Urinary bladder (tissue), 4 donors: Measurements from ENCODE around the gene GET3. TPM values are rescaled to one million over a fixed set of nuclear protein-coding genes. Genes with fewer than 3 reads are reported as not detected.
"Not testable (repeated sequence)": the region's sequence is repeated elsewhere in the genome, so short reads cannot be mapped to it uniquely, and the experiment has no call there.

Experiments used
- DNase-seq: peaks from one replicate; pipeline ENCODE4 v3.0.0-alpha.2; 2015; ENCODE audit errors: extremely low spot score
- H3K27ac ChIP-seq: one replicate; pipeline ENCODE4 v1.5.1; 2013; ENCODE audit warnings: low read depth, mild to moderate bottlenecking, moderate library complexity
- H3K36me3 ChIP-seq: one replicate; pipeline ENCODE4 v1.6.1; 2013; ENCODE audit warnings: mild to moderate bottlenecking, moderate library complexity; ENCODE audit not compliant: insufficient read depth
- H3K4me1 ChIP-seq: one replicate; pipeline ENCODE4 v1.6.1; 2013; ENCODE audit warnings: mild to moderate bottlenecking, moderate library complexity; ENCODE audit not compliant: insufficient read depth
- H3K4me3 ChIP-seq: one replicate; pipeline ENCODE4 v1.5.1; 2013; ENCODE audit warnings: low read depth, low read length
- WGBS: extraction: QIAGEN DNeasy Blood & Tissue Kit; methylation state at CpG from one replicate; pipeline ENCODE4 v1.1.7; 2013; 5-methylcytosine and 5-hydroxymethylcytosine counted together
- polyA plus RNA-seq: library from polyadenylated mRNA; stranded (reverse); fragments of 200-250 nt; gene quantifications from one replicate; pipeline ENCODE4 v1.2.3, GENCODE V29; 2013
- total RNA-seq: library from RNA; depleted of rRNA; stranded (reverse); fragments of >200 nt; gene quantifications from one replicate; pipeline ENCODE4 v1.2.3, GENCODE V29; 2014
- donor health status: healthy with polysubstance abuse.
- donor health status: healthy.

GET3 gene
- total and polyA plus RNA-seq, 2 donors: 22.7 to 84.4 TPM

DNA sequence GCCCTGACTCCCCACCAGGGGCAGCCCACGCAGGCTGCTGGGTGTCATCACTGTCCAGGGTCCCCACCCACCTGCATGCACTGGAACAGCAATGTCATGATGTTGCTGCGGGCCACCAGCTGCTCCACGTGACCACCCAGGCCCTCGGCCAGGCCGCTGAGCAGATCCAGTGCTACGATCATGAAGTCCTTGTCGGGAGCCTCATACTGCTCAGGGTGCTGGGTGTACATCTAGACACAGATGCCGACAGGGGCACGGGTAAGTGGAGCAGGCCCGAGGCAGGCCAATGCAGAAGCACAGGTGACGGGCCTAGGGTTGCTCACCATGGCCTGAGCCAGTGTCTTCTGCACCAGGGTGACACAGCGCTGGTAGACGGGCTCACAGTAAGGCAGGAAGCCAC is 32.1 kb upstream of the GET3 start:
- Histone ChIP-seq H3K4me3 (no peak overlapping the region), H3K27ac (no peak overlapping the region), H3K36me3 (peaks cover 14% of the 10 kb centered on the region), H3K4me1 (no peaks in the 10 kb centered on the region)
- 94% methylated on average over 13 of the region's 13 CpGs for WGBS
- no peak for DNase-seq

DNA sequence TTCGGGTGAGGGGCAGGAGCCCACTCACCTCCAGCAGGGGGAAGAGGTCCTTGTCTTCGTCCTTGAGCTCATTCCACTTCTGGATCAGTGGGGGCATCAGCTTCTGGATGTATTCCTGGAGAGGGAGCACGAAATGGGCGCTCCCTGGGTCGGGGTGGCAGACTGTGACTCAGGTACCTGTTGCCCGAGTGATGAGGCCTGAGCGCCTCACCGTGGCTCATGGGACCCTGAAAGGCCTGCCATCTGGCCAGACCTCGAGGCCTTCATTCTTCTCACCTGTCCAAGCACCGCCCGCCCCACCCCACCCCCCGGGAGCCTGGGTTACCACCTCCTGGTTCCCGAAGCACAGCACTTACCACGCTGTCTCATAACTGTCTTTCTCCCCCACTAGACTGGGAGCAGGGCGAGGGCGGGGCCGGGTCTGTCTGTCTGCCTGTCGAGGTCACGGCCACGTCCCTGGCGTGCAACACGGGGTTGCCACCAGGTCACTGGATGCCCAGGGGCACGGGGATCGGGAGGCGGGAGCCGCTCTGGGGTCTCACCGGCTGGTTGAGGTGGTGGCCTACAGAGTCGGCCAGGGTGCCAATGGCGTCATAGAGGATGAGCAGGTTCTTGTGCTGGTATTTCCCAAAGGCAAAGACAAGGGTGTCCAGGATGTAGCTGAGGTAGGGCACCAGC is 31.5 kb upstream of the GET3 start:
- peaks cover 18% of the 10 kb centered on the region for H3K36me3 ChIP-seq
- WGBS: 93% methylated on average over 29 of the region's 29 CpGs

DNA sequence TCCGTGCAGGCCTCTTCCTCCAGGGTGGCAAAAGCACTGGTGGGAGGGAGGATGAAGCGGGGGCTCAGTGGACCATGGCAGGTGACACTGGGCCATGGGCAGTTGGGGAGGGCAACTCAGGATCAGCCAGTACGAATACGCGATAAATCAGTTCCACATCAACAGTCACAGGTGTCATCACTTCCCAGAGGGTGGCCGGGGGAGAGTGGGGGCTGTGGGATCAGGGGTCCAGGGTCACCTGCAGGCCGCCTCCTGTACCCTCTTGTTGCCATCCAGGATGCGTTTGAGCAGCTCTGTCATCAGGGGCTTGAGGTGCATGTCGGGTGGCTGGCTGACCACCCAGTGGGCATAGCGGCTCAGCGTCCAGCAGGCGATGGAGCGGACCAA is 31.0 kb upstream of the GET3 start:
- no peaks in the 10 kb centered on the region for H3K4me1 ChIP-seq
- WGBS: 92% methylated on average over 13 of the region's 13 CpGs

More for the DNA sequence above, 31.5 kb upstream of the GET3 start:
- H3K4me3 ChIP-seq: no peak overlapping the region
- DNase-seq: no peak
- H3K4me1 ChIP-seq: no peaks in the 10 kb centered on the region
- H3K27ac ChIP-seq: no peak overlapping the region

DNA sequence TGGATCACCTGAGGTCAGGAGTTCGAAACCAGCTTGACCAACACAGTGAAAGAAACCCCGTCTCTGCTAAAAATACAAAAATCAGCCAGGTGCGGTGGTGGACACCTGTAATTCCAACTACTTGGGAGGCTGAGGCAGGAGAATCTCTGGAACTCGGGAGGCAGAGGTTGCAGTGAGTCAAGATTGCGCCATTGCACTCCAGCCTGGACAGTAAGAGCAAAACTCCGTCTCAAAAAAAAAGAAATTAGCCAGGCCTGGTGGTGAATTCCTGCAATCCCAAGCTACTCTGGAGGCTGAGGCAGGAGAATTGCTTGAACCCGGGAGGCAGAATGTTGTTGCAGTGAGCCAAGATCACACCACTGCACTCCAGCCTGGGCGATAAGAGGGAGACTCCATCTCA is 28.7 kb upstream of the GET3 start:
- H3K27ac ChIP-seq: no peak overlapping the region
- DNase-seq: no peak
- H3K4me3 ChIP-seq: no peak overlapping the region
- H3K4me1 ChIP-seq: no peaks in the 10 kb centered on the region
- H3K36me3 ChIP-seq: peaks cover 10% of the 10 kb centered on the region
- WGBS: 95% methylated on average over 8 of the region's 8 CpGs

More for the DNA sequence above, 31.0 kb upstream of the GET3 start:
- Histone ChIP-seq H3K4me3 (no peak overlapping the region), H3K36me3 (peaks cover 18% of the 10 kb centered on the region), H3K27ac (no peak overlapping the region)
- DNase-seq: no peak

DNA sequence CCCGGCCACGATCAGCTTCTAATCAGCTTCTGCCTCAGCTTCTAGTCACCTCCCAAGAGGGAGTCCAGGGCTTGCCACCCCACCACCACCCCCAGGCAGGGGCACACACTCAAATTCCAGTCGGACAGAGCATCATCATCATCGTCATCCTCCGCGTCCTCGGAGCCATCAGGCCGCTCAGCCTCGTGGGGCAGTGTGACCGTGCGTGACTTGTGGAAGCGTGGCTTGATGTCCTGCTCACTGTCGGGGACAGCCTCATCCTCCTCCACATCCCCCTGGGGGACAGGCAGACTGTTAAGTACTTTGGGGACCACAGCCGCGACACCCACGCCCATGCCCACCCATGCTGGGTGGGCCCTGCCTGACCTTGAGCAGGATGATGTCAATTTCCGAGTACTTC is 26.1 kb upstream of the GET3 start:
- 95% methylated on average over 17 of the region's 17 CpGs for WGBS
- no peaks in the 10 kb centered on the region for H3K4me1 ChIP-seq
- peaks cover 13% of the 10 kb centered on the region for H3K36me3 ChIP-seq

DNA sequence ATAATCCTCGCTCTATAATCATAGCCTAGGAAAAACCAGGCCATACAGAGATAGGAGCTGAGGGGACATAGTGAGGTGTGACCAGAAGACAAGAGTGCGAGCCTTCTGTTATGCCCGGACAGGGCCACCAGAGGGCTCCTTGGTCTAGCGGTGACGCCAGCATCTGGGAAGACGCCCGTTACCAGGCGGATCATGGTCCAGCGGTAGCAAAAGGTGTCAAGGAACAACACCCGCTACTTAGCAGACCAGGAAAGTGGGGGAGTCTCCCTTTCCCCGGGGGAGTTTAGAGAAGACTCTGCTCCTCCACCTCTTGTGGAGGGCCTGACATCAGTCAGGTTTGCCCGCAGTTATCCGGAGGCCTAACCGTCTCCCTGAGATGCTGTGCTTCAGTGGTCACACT is 25.2 kb upstream of the GET3 start:
- H3K36me3 ChIP-seq: peaks cover 11% of the 10 kb centered on the region
- H3K4me3 ChIP-seq, DNase-seq, H3K4me1 ChIP-seq, H3K27ac ChIP-seq: not testable (repeated sequence)
- WGBS: 41% methylated on average over 12 of the region's 14 CpGs

More for the DNA sequence above, 26.1 kb upstream of the GET3 start:
- no peak overlapping the region for H3K4me3 ChIP-seq
- no peak for DNase-seq
- H3K27ac ChIP-seq: no peak overlapping the region

DNA sequence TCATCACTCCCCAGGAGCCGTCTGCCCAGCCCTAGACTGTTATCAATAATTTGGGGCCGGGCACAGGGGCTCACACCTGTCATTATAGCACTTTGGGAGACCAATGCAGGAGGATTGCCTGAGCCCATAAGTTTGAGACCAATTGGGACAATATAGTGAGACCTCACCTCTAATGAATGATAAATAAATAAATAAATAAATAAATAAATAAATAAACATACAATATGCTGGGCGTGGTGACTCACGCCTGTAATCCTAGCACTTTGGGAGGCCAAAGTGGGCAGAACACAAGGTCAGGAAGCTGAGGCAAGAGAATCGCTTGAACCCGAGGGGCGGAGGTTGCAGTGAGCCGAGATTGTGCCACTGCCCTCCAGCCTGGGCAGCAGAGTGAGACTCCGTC is 24.0 kb upstream of the GET3 start:
- 94% methylated on average over 9 of the region's 9 CpGs for WGBS
- not testable (repeated sequence) for H3K36me3 ChIP-seq, H3K4me1 ChIP-seq

DNA sequence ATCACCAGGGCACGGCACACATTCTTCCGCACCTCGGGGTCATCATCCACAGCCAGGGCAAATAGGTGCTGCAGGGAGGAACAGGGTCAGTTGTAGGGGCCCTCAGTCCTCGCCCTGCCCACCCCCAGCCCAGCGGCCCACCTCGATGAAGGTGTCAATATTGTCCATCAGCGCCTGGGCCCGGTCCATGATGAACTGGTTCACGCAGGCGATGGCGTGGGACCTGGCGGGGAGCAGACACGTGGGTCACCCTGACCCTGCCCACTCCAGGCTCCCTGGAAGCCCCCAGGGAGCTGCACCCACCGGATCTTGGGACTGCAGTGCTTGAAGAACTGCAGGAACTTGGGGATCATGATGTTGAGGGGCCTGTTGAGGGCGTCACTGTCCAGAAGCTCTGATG is 22.2 kb upstream of the GET3 start:
- no peak for DNase-seq
- H3K36me3 ChIP-seq: peaks cover 10% of the 10 kb centered on the region
- H3K4me3 ChIP-seq: no peak overlapping the region
- WGBS: 95% methylated on average over 15 of the region's 15 CpGs
- H3K4me1 ChIP-seq: no peaks in the 10 kb centered on the region
- H3K27ac ChIP-seq: no peak overlapping the region

More for the DNA sequence above, 24.0 kb upstream of the GET3 start:
- H3K27ac ChIP-seq, H3K4me3 ChIP-seq, DNase-seq: not testable (repeated sequence)

DNA sequence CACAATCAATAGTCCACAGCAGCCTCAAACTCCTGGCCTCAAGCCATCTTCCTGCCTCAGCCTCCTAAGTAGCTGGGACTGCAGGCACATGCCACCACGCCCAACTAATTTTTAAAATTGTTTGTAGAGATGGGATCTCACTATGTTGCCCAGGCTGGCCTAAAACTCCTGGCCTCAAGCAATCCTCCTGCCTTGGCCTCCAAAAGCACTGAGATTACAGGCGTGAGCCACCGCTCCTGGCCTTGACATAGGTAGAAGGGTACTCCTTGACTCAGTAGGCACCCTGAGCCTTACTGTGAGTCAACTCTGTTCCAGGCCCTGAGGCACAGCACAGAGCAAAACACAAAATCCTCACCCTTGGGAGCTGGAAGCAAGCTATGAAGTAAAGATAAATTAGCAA is 21.4 kb upstream of the GET3 start:
- Histone ChIP-seq H3K4me1 (no peaks in the 10 kb centered on the region), H3K4me3 (no peak overlapping the region), H3K27ac (no peak overlapping the region), H3K36me3 (peaks cover 5% of the 10 kb centered on the region)
- WGBS: 95% methylated on average over 3 of the region's 3 CpGs
- no peak for DNase-seq

DNA sequence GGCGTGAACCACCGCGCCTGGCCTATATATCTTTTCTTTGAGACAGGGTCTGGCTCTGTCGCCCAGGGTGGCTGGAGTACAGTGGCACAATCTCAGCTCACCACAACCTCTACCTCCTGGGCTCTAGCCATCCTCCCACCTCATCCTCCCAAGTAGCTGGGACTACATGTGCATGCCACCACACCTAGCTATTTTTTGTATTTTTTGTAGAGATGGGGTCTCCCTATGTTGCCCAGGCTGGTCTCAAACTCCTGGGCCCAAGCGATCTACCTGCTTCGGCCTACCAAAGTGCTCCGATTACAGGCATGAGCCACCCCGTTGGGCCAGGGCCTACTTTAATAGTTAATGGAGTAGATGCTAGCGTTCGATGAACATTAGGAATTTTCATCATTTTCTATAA is 17.0 kb upstream of the GET3 start:
- 80% methylated on average over 10 of the region's 10 CpGs for WGBS
- Histone ChIP-seq H3K27ac (no peak overlapping the region), H3K36me3 (no peaks in the 10 kb centered on the region), H3K4me3 (no peak overlapping the region), H3K4me1 (peaks cover 1% of the 10 kb centered on the region)
- no peak for DNase-seq

DNA sequence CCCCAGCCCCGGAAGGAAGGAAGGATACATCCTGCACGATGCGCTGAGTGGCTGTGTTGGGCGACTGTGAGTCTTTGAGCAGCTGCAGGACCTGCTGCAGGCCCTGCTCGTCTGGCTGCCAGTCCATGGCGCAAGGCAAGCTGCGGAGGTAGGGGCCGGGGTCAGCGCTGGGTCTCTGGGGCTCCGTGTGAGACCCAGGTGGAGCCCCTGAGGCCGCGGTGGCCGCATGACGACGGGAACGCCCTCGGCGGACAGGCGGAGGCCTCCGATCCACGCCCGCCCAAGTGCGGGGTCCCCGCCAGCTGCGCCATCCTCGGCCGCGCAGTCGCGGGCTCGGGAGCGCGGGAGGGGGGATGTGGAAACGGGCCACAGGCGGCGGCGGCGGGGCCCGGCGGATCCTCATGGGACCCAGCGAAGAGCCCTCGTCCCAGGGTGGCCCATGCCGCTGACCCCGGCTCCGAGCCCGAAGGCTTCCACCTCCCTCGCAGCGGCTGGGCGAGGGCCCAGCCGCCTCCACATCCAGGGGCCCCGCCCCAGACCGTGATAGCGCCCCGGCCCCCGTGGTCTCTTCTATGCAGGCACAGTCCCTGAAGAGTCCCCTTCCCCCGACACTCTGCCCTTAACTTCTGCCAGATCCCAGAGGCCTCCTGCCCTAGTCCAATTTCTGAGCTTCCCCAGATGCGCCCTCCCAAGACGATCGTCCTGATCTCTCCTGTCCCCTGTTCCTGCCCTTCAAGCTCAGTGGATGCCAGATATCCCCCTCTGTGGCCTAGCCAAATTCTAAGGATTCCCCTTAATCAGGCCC is 16.2 kb upstream of the GET3 start:
- peak overlapping the region; percentile 90 for H3K4me3 ChIP-seq
- peak overlapping the region; percentile 51 for H3K27ac ChIP-seq
- WGBS: 7% methylated on average over 59 of the region's 59 CpGs
- H3K36me3 ChIP-seq: no peaks in the 10 kb centered on the region
- DNase-seq: no peak
- peaks cover 1% of the 10 kb centered on the region for H3K4me1 ChIP-seq

DNA sequence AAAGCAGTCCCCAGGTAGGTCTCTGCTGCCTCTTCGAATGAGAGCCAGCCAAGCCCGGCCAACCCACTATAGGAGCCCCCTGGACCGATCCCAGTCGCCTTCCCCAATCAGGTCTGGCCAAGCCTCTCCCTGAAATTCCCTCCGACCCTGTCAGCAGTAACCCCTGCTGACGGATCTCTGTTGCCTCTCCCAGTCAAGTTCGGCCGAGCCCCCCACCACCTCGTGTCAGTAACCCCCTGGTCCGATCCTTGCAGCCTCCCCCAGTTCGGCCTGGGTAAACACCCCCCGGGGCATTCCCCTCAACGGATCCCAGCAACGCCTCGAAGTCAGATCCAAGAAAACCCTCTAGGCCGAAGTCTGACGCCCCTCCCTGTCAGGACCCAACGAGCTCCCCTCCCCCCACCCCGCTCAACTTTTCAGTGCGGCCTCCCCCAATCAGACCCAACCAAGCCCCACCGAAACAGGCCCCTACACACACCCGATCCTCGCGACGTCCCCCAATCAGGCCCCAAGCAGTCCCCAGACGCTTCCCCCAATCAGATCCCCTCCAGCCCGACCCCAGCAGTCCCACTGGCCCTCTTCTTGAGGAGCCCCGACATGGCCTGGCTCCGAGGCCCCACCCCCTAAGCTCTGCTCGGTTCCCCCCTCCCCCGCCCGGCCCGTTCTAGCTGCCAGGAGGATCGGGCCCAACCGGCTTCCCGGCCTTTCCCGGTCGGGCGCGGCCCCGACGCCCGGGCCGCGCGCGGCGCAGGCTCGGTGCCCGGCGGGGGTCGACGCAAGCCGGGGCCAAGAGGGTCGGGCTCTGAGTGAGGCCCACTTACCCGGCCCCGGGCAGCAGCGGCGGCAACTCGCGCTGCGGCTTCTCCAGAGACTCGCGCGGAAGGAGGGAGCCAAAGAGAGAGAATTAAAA is 15.4 kb upstream of the GET3 start:
- H3K27ac ChIP-seq: peak overlapping the region; percentile 87
- H3K36me3 ChIP-seq: no peaks in the 10 kb centered on the region
- under 1% methylated on average over 65 of the region's 65 CpGs for WGBS
- H3K4me3 ChIP-seq: peak overlapping the region; percentile 90
- no peak for DNase-seq
- H3K4me1 ChIP-seq: peaks cover 1% of the 10 kb centered on the region

DNA sequence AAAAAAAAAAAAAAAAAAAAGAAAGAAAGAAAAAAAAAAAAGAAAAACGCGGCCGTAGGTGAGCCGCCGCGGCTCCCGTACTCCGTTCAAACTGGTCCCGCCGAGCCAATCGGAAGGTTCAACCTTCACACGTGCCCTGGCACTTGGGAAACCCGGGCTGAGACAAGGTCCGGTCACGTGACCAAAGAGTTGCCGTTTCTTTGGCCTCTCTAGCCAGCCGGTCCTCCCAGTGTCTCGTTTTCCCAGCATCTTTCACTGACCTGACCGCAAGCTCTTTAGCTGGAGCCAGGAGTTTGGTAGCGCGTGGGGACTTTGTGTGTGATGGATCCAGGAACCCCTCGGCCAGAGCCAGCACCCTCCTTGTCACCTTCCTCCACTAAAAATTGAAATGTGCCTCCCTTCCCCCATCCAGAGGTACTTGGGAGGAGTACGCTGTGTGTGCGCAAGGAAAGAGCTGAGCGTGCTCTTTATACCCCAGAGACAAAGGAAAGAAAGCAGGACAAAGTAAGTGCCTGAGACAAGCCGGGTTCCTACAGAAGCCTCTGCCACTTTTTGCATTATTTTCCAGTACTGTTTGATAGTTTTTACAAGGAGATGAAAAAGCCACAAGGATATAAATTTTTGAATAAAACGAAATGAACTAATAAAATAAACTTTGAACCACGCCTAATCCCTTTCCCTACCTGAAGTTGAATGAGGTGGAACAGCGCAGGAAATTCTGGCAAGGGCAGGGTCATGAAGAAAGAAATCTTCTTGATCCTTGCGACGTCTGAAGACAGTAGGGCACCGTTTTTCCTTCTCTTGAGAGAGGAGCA is 14.5 kb upstream of the GET3 start:
- H3K27ac ChIP-seq: no peak overlapping the region
- H3K4me3 ChIP-seq: peak overlapping the region; percentile 90
- H3K4me1 ChIP-seq: peaks cover 1% of the 10 kb centered on the region
- 1% methylated on average over 32 of the region's 32 CpGs for WGBS
- no peaks in the 10 kb centered on the region for H3K36me3 ChIP-seq
- DNase-seq: peak; percentile 95
